Measurements from ENCODE around the gene LMOD2. TPM values are rescaled to one million over a fixed set of nuclear protein-coding genes. Genes with fewer than 3 reads are reported as not detected.

LMOD2 gene
- total RNA-seq, 1 donor from 2014 or later = not detected

GRCh38 chr7:123710683-123711082 lies 55.0 kb downstream of the LMOD2 start:
- no peak for TF ChIP-seq CTCF (conservative IDR thresholded peaks at IDR 0.05)
- H3K4me3 Mint-ChIP-seq = no peak overlapping the region
- no peak overlapping the region for H3K27ac Mint-ChIP-seq
- no peaks in the 10 kb centered on the region for H3K27me3 Mint-ChIP-seq
- no peak for DNase-seq (ENCODE audit: extremely low spot score, unreplicated experiment)
- peaks cover 14% of the 10 kb centered on the region for H3K4me1 Mint-ChIP-seq (ENCODE audit: unreplicated experiment)
- peaks cover 10% of the 10 kb centered on the region for H3K36me3 Mint-ChIP-seq
- H3K9me3 Mint-ChIP-seq = no peaks in the 10 kb centered on the region

GRCh38 chr7:123711832-123712293 lies 56.2 kb downstream of the LMOD2 start:
- Mint-ChIP-seq H3K27ac (no peak overlapping the region), H3K36me3 (peaks cover 10% of the 10 kb centered on the region), H3K27me3 (no peaks in the 10 kb centered on the region), H3K4me1 (ENCODE audit: unreplicated experiment) (peaks cover 14% of the 10 kb centered on the region), H3K9me3 (no peaks in the 10 kb centered on the region), H3K4me3 (no peak overlapping the region)
- no peak for DNase-seq (ENCODE audit: extremely low spot score, unreplicated experiment)
- no peak for TF ChIP-seq CTCF (conservative IDR thresholded peaks at IDR 0.05)

GRCh38 chr7:123712619-123713018 lies 57.0 kb downstream of the LMOD2 start:
- no peaks in the 10 kb centered on the region for H3K27me3 Mint-ChIP-seq
- no peaks in the 10 kb centered on the region for H3K9me3 Mint-ChIP-seq
- TF ChIP-seq CTCF (conservative IDR thresholded peaks at IDR 0.05) = no peak
- DNase-seq (ENCODE audit: extremely low spot score, unreplicated experiment) = no peak
- H3K4me3 Mint-ChIP-seq = no peak overlapping the region
- peaks cover 14% of the 10 kb centered on the region for H3K36me3 Mint-ChIP-seq
- H3K4me1 Mint-ChIP-seq (ENCODE audit: unreplicated experiment) = peaks cover 14% of the 10 kb centered on the region
- H3K27ac Mint-ChIP-seq = no peak overlapping the region

Other genes starting within 250 kb of the LMOD2 start
- 1.2 and 2.1 TPM in 2 replicates for gene IQUB, start 121.3 kb upstream of the LMOD2 start, total RNA-seq (ENCODE audit: low replicate concordance)
- 85.8 and 99.1 TPM in 2 replicates for gene NDUFA5, start 98.0 kb upstream of the LMOD2 start, total RNA-seq (ENCODE audit: low replicate concordance)
- gene ASB15, start 54.0 kb upstream of the LMOD2 start, total RNA-seq (ENCODE audit: low replicate concordance) = not detected in 2 replicates
- 34.4 and 47.5 TPM in 2 replicates for gene WASL, start 93.1 kb downstream of the LMOD2 start, total RNA-seq (ENCODE audit: low replicate concordance)
- gene HYAL4, start 189.3 kb downstream of the LMOD2 start, total RNA-seq (ENCODE audit: low replicate concordance) = 0.21 TPM in 1 of 2 replicates, not detected in the other